Hepatocyte (in vitro differentiated cells): Measurements from ENCODE around the gene KCNJ8.

ENCODE experiments used
- CTCF ChIP-seq: fragments of 200-600 bp; sonication (generic); IDR thresholded peaks from 2 replicates; pipeline ENCODE4 v1.5.1; 2016; ENCODE audit warnings: antibody characterized with exemption, mild to moderate bottlenecking; ENCODE audit not compliant: poor library complexity
- EZH2 ChIP-seq: fragments of 200-600 bp; sonication (generic); IDR thresholded peaks from 2 replicates; pipeline ENCODE4 v1.6.1; 2016; ENCODE audit warnings: antibody characterized with exemption, mild to moderate bottlenecking, borderline replicate concordance
- EZH2phosphoT487 ChIP-seq: fragments of 200-600 bp; sonication (generic); IDR thresholded peaks from one replicate; pipeline ENCODE4 v1.6.1; 2018; ENCODE audit warnings: antibody characterized with exemption, mild to moderate bottlenecking, low read depth, moderate library complexity; ENCODE audit not compliant: unreplicated experiment, severe bottlenecking

GRCh38 chr12:21764065-21764464, 10.4 kb downstream of the KCNJ8 start:
- TF ChIP-seq EZH2 (no peak), CTCF (no peak), EZH2phosphoT487 (no peak)
